ENCODE results near the gene S100A3.
A peak's percentile ranks its signal among the peaks of the same experiment; 100 is the strongest.
"Not testable (repeated sequence)": the region's sequence is repeated elsewhere in the genome, so short reads cannot be mapped to it uniquely, and the experiment has no call there.

S100A3 gene

GRCh38 chr1:153548722-153549688 lies at the start of gene S100A3:
Gene S100A3, minus strand, starts transcription at chr1:153549258. Its CDS starts 773 bp downstream, at chr1:153548485.
- no peak for DNase-seq (ENCODE audit: low read depth)
- no peak within 1 kb of the TSS for H3K4me3 ChIP-seq (ENCODE audit: low read depth, low read length)
- TF ChIP-seq CTCF (IDR thresholded peaks at IDR 0.05; ENCODE audit: insufficient read depth, low read depth, low read length, missing control alignments): no peak

GRCh38 chr1:153598309-153599172 lies 49.5 kb upstream of the S100A3 start:
- no peak for TF ChIP-seq CTCF (IDR thresholded peaks at IDR 0.05; ENCODE audit: insufficient read depth, low read depth, low read length, missing control alignments)
- peak; percentile 95 for DNase-seq (ENCODE audit: low read depth)

GRCh38 chr1:153597206-153597605 lies 48.1 kb upstream of the S100A3 start:
- H3K4me3 ChIP-seq (ENCODE audit: low read depth, low read length): no peak overlapping the region
- TF ChIP-seq CTCF (IDR thresholded peaks at IDR 0.05; ENCODE audit: insufficient read depth, low read depth, low read length, missing control alignments): no peak
- peak; percentile 16 for DNase-seq (ENCODE audit: low read depth)

More at GRCh38 chr1:153598309-153599172, 49.5 kb upstream of the S100A3 start:
- no peak overlapping the region for H3K4me3 ChIP-seq (ENCODE audit: low read depth, low read length)

GRCh38 chr1:153592748-153593147 lies 43.7 kb upstream of the S100A3 start:
- no peak for DNase-seq (ENCODE audit: low read depth)
- TF ChIP-seq CTCF (IDR thresholded peaks at IDR 0.05; ENCODE audit: insufficient read depth, low read depth, low read length, missing control alignments): no peak
- H3K4me3 ChIP-seq (ENCODE audit: low read depth, low read length): no peak overlapping the region

- no peak overlapping the region for H3K4me3 ChIP-seq (ENCODE audit: low read depth, low read length)
- no peak for DNase-seq (ENCODE audit: low read depth)
- TF ChIP-seq CTCF (IDR thresholded peaks at IDR 0.05; ENCODE audit: insufficient read depth, low read depth, low read length, missing control alignments): no peak
These were observed 39.4 kb upstream of the S100A3 start for GRCh38 chr1:153588482-153588881.

GRCh38 chr1:153588033-153588432 lies 39.0 kb upstream of the S100A3 start:
- not testable (repeated sequence) for DNase-seq (ENCODE audit: low read depth)

GRCh38 chr1:153587314-153587713 lies 38.3 kb upstream of the S100A3 start:
- H3K4me3 ChIP-seq (ENCODE audit: low read depth, low read length): no peak overlapping the region
- no peak for TF ChIP-seq CTCF (IDR thresholded peaks at IDR 0.05; ENCODE audit: insufficient read depth, low read depth, low read length, missing control alignments)
- DNase-seq (ENCODE audit: low read depth): no peak

More at GRCh38 chr1:153588033-153588432, 39.0 kb upstream of the S100A3 start:
- H3K4me3 ChIP-seq (ENCODE audit: low read depth, low read length): not testable (repeated sequence)
